H1 (cell line): Measurements from ENCODE around the gene GABRR2. TPM values are rescaled to one million over a fixed set of nuclear protein-coding genes. Genes with fewer than 3 reads are reported as not detected.

Experiments
- CHD1 ChIP-seq: IDR thresholded peaks from 2 replicates; pipeline ENCODE4 v1.6.1; 2012; ENCODE audit warnings: low read depth, low read length, improper control_type of control experiment
- GTF2F1 ChIP-seq: IDR thresholded peaks from 2 replicates; pipeline ENCODE4 v1.6.1; 2012; ENCODE audit warnings: low read depth, low read length, improper control_type of control experiment, borderline replicate concordance
- RAD21 ChIP-seq, 2 experiments: IDR thresholded peaks in 1 of 2; conservative IDR thresholded peaks in 1 of 2; 2 replicates each; pipeline ENCODE4 v1.6.1; 2011; ENCODE audit warnings: low read depth in 2 of 2, low read length in 2 of 2, improper control_type of control experiment in 1 of 2, inconsistent platforms in 1 of 2, mild to moderate bottlenecking in 1 of 2, moderate library complexity in 1 of 2
- RFX5 ChIP-seq: IDR thresholded peaks from 2 replicates; pipeline ENCODE4 v1.6.1; 2011; ENCODE audit warnings: low read depth, low read length, improper control_type of control experiment, borderline replicate concordance
- polyA plus RNA-seq, 7 experiments: library from polyadenylated mRNA; depleted of rRNA in 3 of 7; stranded (reverse) in 5 of 7; unstranded in 2 of 7; fragments of >200 nt in 5 of 7; fragments of 200-250 nt in 2 of 7; gene quantifications; 1 replicate in 5 of 7; 2 replicates in 1 of 7; 4 replicates in 1 of 7; pipeline versions ENCODE4 v1.2.1 to v1.2.3, GENCODE V29; 2011 to 2013; ENCODE audit warnings: missing spikeins in 2 of 7, mixed read lengths in 2 of 7
- total RNA-seq: library from RNA; stranded (reverse); fragmentation: NEBNext Ultra II Directional; extraction: Animal tissue kit (Norgen Biotek cat#: 25700); gene quantifications from 2 replicates; pipeline ENCODE4 v1.2.1, GENCODE V29; 2021

Gene GABRR2
- total and polyA plus RNA-seq, 2 of the 8 experiments (the other 6 are each of a cell fraction or from before 2014, with no cell fraction given): not detected

- TF ChIP-seq GTF2F1: no peak
- no peak for TF ChIP-seq CHD1
- no peak for TF ChIP-seq RFX5
- TF ChIP-seq RAD21 (IDR thresholded peaks at IDR 0.05 in 1 of 2, conservative IDR thresholded peaks at IDR 0.05 in 1 of 2; ENCODE audit: low read depth in 2 of 2, low read length in 2 of 2): no peak
These were observed 25.4 kb downstream of the GABRR2 start (continued) for GRCh38 chr6:89289710-89290109.
